Upper lobe of left lung (tissue), 4 donors: ENCODE measurements around the gene BRIP1.

Experiments
- CTCF ChIP-seq, 6 experiments: fragments of 450-650 bp in 4 of 6; fragments of 200-600 bp in 2 of 6; sonication (generic) in 2 of 6; IDR thresholded peaks; one replicate each; pipeline ENCODE4 v1.5.1; 2016 to 2019; ENCODE audit warnings: antibody characterized with exemption in 6 of 6
- EP300 ChIP-seq, 4 donors: sonication (generic); formaldehyde crosslinking; IDR thresholded peaks; one replicate each; pipeline ENCODE4 v1.5.1; 2017; ENCODE audit warnings: antibody characterized with exemption in 4 of 4, control low read depth in 2 of 4
- POLR2A ChIP-seq, 4 donors: fragments of 450-650 bp; IDR thresholded peaks; one replicate each; pipeline ENCODE4 v1.5.1; 2016 to 2017; ENCODE audit warnings: antibody characterized with exemption in 4 of 4, mild to moderate bottlenecking in 2 of 4

- TF ChIP-seq POLR2A (IDR thresholded peaks at IDR 0.05) (no peak), CTCF (IDR thresholded peaks at IDR 0.05) (no peak), EP300 (IDR thresholded peaks at IDR 0.05) (no peak)
These were observed 193.8 kb downstream of the BRIP1 start for GRCh38 chr17:61669522-61669921.
